ENCODE results near the gene DDR2.
"Not testable (repeated sequence)": the region's sequence is repeated elsewhere in the genome, so short reads cannot be mapped to it uniquely, and the experiment has no call there.

DDR2 gene

DNA sequence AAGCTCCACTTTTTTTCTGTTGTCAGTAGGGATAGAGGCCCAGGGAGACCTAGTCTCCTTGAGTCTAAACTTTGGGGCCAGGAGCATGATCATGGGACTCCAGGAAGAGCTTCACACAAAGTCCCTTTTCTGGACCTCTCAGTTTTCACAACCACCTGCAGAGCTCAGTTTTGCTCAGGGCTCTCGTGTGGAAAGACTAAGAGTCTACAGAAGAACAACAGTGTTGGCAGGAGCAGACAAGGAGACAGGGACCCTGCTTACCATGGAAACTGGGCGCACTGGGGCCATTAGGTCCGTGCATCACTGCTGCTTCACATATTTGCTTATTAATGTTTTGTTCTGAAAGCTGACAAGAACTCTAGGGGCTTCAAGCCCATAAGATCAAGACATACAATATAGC is 94.3 kb downstream of the DDR2 start:
- Histone ChIP-seq H3K4me3 (ENCODE audit: low read length) (no peak overlapping the region), H3K9me3 (ENCODE audit: insufficient read depth, low read depth, low read length) (no peaks in the 10 kb centered on the region), H3K4me1 (ENCODE audit: insufficient read depth, low read length) (no peaks in the 10 kb centered on the region), H3K36me3 (ENCODE audit: insufficient read depth, low read length) (no peaks in the 10 kb centered on the region), H3K9ac (ENCODE audit: low read depth, low read length) (no peak overlapping the region), H3K27ac (ENCODE audit: low read depth, low read length) (no peak overlapping the region), H3K27me3 (ENCODE audit: insufficient read depth, low read length) (no peaks in the 10 kb centered on the region)
- 84% methylated on average over 3 of the region's 3 CpGs for WGBS

DNA sequence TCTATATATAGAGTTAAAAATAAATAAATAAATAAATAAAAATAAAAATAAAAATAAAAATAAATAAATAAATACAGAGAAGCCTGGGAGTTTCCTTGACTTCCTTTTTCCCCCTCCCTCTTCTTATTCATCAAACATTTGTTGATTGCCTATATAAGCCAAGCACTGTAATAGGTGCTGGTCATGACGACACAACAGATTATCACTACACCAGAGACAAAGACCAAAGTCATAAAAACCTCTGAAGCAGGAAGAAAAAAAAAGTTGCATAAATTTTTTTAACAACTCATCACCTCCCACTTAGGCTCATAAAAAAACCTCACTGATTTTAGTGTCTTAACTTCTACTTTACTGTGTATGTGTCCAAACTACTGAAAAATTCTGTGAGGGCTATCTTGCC is 95.2 kb downstream of the DDR2 start:
- no CpG with 5 or more reads among the region's 1 CpG for WGBS
- not testable (repeated sequence) for H3K9me3 ChIP-seq (ENCODE audit: insufficient read depth, low read depth, low read length); H3K36me3 ChIP-seq (ENCODE audit: insufficient read depth, low read length); H3K4me3 ChIP-seq (ENCODE audit: low read length); H3K27me3 ChIP-seq (ENCODE audit: insufficient read depth, low read length); H3K27ac ChIP-seq (ENCODE audit: low read depth, low read length); H3K9ac ChIP-seq (ENCODE audit: low read depth, low read length); H3K4me1 ChIP-seq (ENCODE audit: insufficient read depth, low read length)

- Histone ChIP-seq H3K36me3 (ENCODE audit: insufficient read depth, low read length) (no peaks in the 10 kb centered on the region), H3K9ac (ENCODE audit: low read depth, low read length) (no peak overlapping the region), H3K4me1 (ENCODE audit: insufficient read depth, low read length) (no peaks in the 10 kb centered on the region), H3K9me3 (ENCODE audit: insufficient read depth, low read depth, low read length) (no peaks in the 10 kb centered on the region), H3K27me3 (ENCODE audit: insufficient read depth, low read length) (no peaks in the 10 kb centered on the region), H3K4me3 (ENCODE audit: low read length) (no peak overlapping the region), H3K27ac (ENCODE audit: low read depth, low read length) (no peak overlapping the region)
- WGBS = 95% methylated on average over 2 of the region's 2 CpGs
These were observed 96.3 kb downstream of the DDR2 start for GRCh38 chr1:162728573-162728972.

DNA sequence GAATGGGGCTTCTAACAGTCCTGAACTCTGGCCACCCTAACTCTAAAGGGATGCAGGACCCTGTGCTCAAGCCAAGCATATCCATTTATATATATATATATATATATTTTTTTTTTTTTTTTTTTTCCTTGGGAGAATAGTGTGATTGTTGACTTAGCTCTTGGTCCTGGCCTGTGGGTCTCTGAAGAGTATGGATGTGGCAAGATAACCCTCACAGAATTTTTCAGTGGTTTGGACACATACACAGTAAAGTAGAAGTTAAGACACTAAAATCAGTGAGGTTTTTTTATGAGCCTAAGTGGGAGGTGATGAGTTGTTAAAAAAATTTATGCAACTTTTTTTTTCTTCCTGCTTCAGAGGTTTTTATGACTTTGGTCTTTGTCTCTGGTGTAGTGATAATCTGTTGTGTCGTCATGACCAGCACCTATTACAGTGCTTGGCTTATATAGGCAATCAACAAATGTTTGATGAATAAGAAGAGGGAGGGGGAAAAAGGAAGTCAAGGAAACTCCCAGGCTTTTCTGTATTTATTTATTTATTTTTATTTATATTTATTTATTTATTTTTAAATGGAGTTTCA is 97.0 kb downstream of the DDR2 start:
- H3K4me3 ChIP-seq (ENCODE audit: low read length); H3K36me3 ChIP-seq (ENCODE audit: insufficient read depth, low read length); H3K27me3 ChIP-seq (ENCODE audit: insufficient read depth, low read length); H3K4me1 ChIP-seq (ENCODE audit: insufficient read depth, low read length); H3K27ac ChIP-seq (ENCODE audit: low read depth, low read length); H3K9ac ChIP-seq (ENCODE audit: low read depth, low read length); H3K9me3 ChIP-seq (ENCODE audit: insufficient read depth, low read depth, low read length): not testable (repeated sequence)
- WGBS = no CpG with 5 or more reads among the region's 1 CpG

DNA sequence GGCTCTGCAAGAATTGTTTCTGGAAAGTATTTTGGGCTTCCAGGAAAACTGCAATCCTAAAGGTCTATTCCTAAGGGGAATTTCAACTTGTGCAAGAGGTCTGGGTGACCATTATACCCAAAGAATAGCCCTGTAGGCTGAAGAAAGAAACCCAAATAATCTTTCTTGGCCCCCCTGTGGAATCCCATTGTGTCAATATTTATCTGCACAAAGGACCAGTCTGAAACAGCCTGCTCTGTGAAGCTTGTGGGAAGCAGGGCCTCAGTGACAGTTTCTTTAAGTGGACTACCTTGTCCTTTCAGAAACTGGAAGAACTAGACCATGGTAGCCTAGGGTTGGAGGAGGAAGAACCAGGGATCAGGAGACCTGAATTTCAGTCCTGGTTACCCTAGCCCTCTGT is 99.8 kb downstream of the DDR2 start:
- Histone ChIP-seq H3K36me3 (ENCODE audit: insufficient read depth, low read length) (no peaks in the 10 kb centered on the region), H3K4me1 (ENCODE audit: insufficient read depth, low read length) (no peaks in the 10 kb centered on the region), H3K27me3 (ENCODE audit: insufficient read depth, low read length) (no peaks in the 10 kb centered on the region), H3K4me3 (ENCODE audit: low read length) (no peak overlapping the region), H3K9ac (ENCODE audit: low read depth, low read length) (no peak overlapping the region), H3K9me3 (ENCODE audit: insufficient read depth, low read depth, low read length) (no peaks in the 10 kb centered on the region), H3K27ac (ENCODE audit: low read depth, low read length) (no peak overlapping the region)

DNA sequence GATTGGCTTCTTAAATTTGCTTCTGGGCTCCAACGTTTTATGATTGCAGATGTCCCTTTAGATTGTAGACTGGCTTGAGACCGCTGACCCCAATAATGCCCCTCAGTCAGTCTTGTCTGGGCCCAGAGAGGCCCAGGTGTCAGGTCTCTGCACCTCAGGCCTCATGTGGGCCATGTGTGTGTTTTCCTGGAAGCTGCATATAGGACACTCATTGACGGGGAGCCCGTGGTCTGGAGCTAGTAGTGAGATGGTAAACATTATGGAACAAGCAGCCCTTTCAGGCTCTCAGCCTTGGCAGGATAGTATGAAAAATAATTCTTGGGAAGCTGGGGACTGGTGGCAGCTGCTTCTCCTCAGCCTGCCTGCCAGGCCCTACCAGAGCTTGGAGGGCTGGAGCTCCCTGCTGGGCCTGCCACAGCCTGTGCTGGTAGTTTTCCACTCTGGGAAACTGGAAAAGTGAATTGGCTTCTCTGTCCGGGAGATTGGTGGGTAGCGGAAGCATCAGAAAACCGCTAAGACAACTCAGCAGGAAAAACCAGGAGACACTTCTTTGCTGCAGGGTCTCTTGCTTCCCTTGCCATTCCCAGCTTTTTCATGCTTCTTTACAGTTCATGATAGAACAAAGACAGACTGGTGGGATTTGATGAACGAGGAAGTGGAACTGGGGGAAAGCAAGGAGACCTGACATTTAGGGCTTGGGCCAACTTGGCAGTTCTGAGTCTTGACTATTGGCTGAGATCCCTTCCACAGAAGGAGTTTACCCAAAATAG is 100.5 kb downstream of the DDR2 start:
- Histone ChIP-seq H3K27me3 (ENCODE audit: insufficient read depth, low read length) (no peaks in the 10 kb centered on the region), H3K36me3 (ENCODE audit: insufficient read depth, low read length) (no peaks in the 10 kb centered on the region), H3K27ac (ENCODE audit: low read depth, low read length) (no peak overlapping the region), H3K9me3 (ENCODE audit: insufficient read depth, low read depth, low read length) (no peaks in the 10 kb centered on the region), H3K4me3 (ENCODE audit: low read length) (no peak overlapping the region), H3K9ac (ENCODE audit: low read depth, low read length) (no peak overlapping the region), H3K4me1 (ENCODE audit: insufficient read depth, low read length) (no peaks in the 10 kb centered on the region)
- WGBS = 96% methylated on average over 8 of the region's 8 CpGs

GRCh38 chr1:162733336-162733590 is 101.0 kb downstream of the DDR2 start:
- Histone ChIP-seq H3K4me3 (ENCODE audit: low read length) (no peak overlapping the region), H3K27me3 (ENCODE audit: insufficient read depth, low read length) (no peaks in the 10 kb centered on the region), H3K9ac (ENCODE audit: low read depth, low read length) (no peak overlapping the region), H3K27ac (ENCODE audit: low read depth, low read length) (no peak overlapping the region), H3K36me3 (ENCODE audit: insufficient read depth, low read length) (no peaks in the 10 kb centered on the region), H3K9me3 (ENCODE audit: insufficient read depth, low read depth, low read length) (no peaks in the 10 kb centered on the region), H3K4me1 (ENCODE audit: insufficient read depth, low read length) (no peaks in the 10 kb centered on the region)
- WGBS = 90% methylated on average over 1 of the region's 1 CpG

- no peaks in the 10 kb centered on the region for H3K4me1 ChIP-seq (ENCODE audit: insufficient read depth, low read length)
- H3K9ac ChIP-seq (ENCODE audit: low read depth, low read length) = no peak overlapping the region
- no peaks in the 10 kb centered on the region for H3K27me3 ChIP-seq (ENCODE audit: insufficient read depth, low read length)
- no peaks in the 10 kb centered on the region for H3K36me3 ChIP-seq (ENCODE audit: insufficient read depth, low read length)
- no CpG with 5 or more reads among the region's 2 CpGs for whole genome bisulfite sequencing
- H3K4me3 ChIP-seq (ENCODE audit: low read length) = no peak overlapping the region
- H3K27ac ChIP-seq (ENCODE audit: low read depth, low read length) = no peak overlapping the region
- H3K9me3 ChIP-seq (ENCODE audit: insufficient read depth, low read depth, low read length) = no peaks in the 10 kb centered on the region
These were observed 101.8 kb downstream of the DDR2 start for GRCh38 chr1:162734047-162734446.

DNA sequence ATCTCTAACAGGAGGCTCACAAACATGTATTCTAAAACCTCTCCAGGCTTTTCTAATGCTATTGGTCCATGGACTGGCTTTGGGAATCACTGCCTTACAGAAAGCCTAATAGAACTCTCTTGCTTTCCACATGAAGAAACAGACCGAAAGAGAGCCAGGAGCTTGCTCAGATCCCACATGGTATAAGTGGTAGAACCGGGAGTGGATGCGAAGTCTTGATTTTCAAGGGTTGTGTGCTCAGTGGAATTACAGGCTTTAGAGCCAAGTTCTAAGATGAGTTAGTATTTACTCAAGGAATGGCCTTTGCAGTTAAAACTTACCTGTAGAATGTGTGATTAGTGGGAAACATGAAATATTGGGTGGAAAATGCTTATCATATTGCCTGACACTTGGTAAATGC is 103.9 kb downstream of the DDR2 start:
- Histone ChIP-seq H3K27ac (ENCODE audit: low read depth, low read length) (no peak overlapping the region), H3K27me3 (ENCODE audit: insufficient read depth, low read length) (no peaks in the 10 kb centered on the region), H3K36me3 (ENCODE audit: insufficient read depth, low read length) (no peaks in the 10 kb centered on the region), H3K9me3 (ENCODE audit: insufficient read depth, low read depth, low read length) (no peaks in the 10 kb centered on the region), H3K4me3 (ENCODE audit: low read length) (no peak overlapping the region), H3K4me1 (ENCODE audit: insufficient read depth, low read length) (no peaks in the 10 kb centered on the region), H3K9ac (ENCODE audit: low read depth, low read length) (no peak overlapping the region)
- 96% methylated on average over 3 of the region's 3 CpGs for WGBS

DNA sequence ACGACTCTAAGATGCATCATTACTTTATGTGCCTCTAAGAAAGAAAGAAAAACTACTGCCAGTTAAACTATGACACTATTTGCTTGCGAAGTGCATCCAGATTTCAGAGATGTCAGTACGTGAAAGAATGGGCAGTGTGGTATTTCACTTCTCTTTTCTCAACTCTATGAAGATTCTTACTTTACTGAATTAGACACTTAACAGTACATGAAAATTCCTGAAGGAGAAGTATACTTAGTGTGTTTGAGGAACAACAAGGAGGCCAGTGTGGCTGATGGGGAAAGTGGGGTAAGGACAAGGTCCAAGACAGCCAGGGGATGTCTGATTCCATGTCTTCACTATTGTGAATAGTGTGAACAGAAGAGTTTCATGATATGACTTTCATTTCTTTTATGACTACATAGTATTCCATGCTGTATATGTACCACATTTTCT is 104.4 kb downstream of the DDR2 start:
- Histone ChIP-seq H3K4me1 (ENCODE audit: insufficient read depth, low read length) (no peaks in the 10 kb centered on the region), H3K36me3 (ENCODE audit: insufficient read depth, low read length) (no peaks in the 10 kb centered on the region), H3K27me3 (ENCODE audit: insufficient read depth, low read length) (no peaks in the 10 kb centered on the region), H3K9me3 (ENCODE audit: insufficient read depth, low read depth, low read length) (no peaks in the 10 kb centered on the region), H3K27ac (ENCODE audit: low read depth, low read length) (no peak overlapping the region), H3K9ac (ENCODE audit: low read depth, low read length) (no peak overlapping the region), H3K4me3 (ENCODE audit: low read length) (no peak overlapping the region)
- 96% methylated on average over 3 of the region's 3 CpGs for WGBS

- Histone ChIP-seq H3K9ac (ENCODE audit: low read depth, low read length) (no peak overlapping the region), H3K9me3 (ENCODE audit: insufficient read depth, low read depth, low read length) (peaks cover 7% of the 10 kb centered on the region), H3K4me3 (ENCODE audit: low read length) (no peak overlapping the region), H3K27ac (ENCODE audit: low read depth, low read length) (no peak overlapping the region), H3K36me3 (ENCODE audit: insufficient read depth, low read length) (no peaks in the 10 kb centered on the region), H3K27me3 (ENCODE audit: insufficient read depth, low read length) (no peaks in the 10 kb centered on the region), H3K4me1 (ENCODE audit: insufficient read depth, low read length) (no peaks in the 10 kb centered on the region)
- 94% methylated on average over 3 of the region's 4 CpGs for WGBS
These were observed 108.5 kb downstream of the DDR2 start for GRCh38 chr1:162740755-162741154.

DNA sequence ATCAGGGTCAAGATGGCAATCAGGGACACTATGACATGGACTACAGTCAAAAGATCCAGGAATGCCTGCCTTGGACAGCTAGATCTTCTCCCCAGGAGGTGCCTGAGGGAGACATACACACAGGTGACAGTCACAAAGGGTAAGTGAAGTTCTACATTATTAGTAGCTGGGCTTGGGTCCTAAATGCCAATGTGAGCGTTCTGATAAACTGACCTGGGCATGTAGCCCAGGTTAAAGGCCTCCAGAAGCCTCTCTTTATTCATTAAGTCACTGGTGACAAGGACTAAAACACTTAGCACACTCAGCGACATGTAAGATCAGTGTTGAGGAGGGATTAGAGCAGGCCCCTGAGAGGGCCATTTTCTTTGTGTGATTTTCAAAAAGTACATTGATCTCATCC is 109.3 kb downstream of the DDR2 start:
- Histone ChIP-seq H3K36me3 (ENCODE audit: insufficient read depth, low read length) (no peaks in the 10 kb centered on the region), H3K9ac (ENCODE audit: low read depth, low read length) (no peak overlapping the region), H3K4me1 (ENCODE audit: insufficient read depth, low read length) (no peaks in the 10 kb centered on the region), H3K27me3 (ENCODE audit: insufficient read depth, low read length) (no peaks in the 10 kb centered on the region), H3K4me3 (ENCODE audit: low read length) (no peak overlapping the region), H3K27ac (ENCODE audit: low read depth, low read length) (no peak overlapping the region), H3K9me3 (ENCODE audit: insufficient read depth, low read depth, low read length) (peaks cover 10% of the 10 kb centered on the region)
- WGBS = 93% methylated on average over 2 of the region's 2 CpGs

All from HUES64 (cell line).